ENCODE measurements around the gene WWOX.
"Not testable (repeated sequence)": the region's sequence is repeated elsewhere in the genome, so short reads cannot be mapped to it uniquely, and the experiment has no call there.

Gene WWOX

DNA sequence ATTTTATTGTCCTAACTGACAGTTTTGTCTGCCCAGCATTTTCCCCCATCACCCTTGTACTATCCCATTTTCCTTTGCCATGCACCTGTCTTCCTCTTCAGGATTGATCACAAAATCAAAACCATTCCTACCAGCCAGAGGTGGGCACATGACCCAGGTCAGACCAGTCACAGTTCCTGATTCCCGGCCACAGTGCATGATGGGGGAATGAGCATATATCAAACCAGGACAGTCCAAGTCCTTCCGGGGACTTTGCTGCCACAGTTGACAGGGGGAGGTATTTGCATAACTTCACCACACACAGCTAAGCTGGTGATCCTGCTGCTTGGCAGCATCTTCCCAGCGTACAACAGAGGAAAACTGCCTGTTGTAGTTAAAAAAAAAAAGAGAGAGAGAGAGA, 493.9 kb downstream of the WWOX start:
- DNase-seq, result no peak

- no peak for DNase-seq
Measured at GRCh38 chr16:78594191-78594590, 494.7 kb downstream of the WWOX start.

GRCh38 chr16:78596348-78596995, 497.0 kb downstream of the WWOX start:
- DNase-seq, result no peak

GRCh38 chr16:78596996-78597422, 497.6 kb downstream of the WWOX start:
- DNase-seq, result no peak

- no peak for DNase-seq
Measured at GRCh38 chr16:78597809-78598570, 498.5 kb downstream of the WWOX start.

GRCh38 chr16:78599271-78599670, 499.8 kb downstream of the WWOX start:
- DNase-seq, result no peak

GRCh38 chr16:78604423-78605062, 505.1 kb downstream of the WWOX start:
- not testable (repeated sequence) for DNase-seq

DNA sequence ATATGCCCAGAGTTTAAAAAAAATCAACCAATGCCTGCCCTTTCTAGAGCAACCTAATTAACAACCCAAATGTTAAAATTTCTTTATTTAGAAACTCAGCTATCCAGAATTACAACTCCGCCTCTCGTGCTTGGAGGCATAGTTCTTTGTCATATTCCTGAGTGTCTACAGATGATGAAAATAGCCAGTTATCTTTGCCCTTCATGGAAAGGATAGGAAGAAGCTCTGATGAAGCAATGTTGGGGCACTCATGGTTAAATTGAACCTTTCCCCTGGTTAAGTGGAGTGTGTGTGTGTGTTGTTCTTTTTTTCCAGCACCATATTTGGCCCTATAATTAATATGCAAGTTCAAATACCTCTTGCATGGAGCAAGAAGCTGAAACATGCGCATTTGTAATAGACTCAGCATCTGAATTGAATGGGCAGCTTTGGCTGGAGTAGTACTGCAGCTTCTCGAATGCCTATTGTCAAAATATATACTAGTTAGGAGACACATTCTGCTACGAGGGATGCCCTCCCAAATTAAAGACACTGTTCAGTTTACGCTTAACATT, 506.2 kb downstream of the WWOX start:
- no peak for DNase-seq

- DNase-seq, result no peak
Measured at GRCh38 chr16:78606545-78606944, 507.1 kb downstream of the WWOX start.

DNA sequence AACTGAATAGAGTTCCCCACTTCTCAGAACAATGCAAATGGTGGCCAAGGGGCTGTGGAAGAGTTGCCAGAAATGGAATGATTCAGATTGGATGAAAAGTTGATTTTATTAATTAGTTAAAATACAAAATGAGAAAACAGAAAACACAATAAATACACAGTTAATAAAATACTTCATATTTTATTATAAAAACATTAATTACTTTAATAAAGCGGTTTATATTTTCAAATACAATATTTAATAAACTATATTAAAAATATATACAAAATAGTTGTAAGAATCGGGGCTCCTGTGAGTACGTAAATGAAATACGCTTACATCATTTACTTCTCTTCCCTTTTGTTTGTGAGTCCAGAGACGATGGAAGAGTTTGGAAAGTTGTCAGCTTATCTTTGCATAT, 507.6 kb downstream of the WWOX start:
- no peak for DNase-seq

DNA sequence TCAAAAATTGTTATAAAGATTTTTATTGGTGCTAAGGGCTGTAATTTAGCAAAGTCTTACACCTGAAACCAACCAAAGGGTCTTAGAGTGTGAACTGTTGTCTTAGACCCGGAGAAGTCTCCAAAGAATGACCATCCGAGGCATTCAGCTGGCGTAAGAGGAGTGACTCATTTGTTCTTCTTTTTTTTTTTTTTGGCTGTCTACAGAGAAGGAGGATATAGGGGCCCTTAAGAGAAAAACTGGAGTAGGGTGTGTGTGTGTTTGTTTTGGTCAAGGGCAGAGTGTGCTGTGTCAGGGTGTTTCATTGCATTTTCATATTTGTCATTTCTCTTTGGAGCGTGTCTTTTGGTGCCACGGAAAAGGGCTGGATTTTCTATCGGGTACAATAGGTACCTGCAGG, 508.0 kb downstream of the WWOX start:
- no peak for DNase-seq

DNA sequence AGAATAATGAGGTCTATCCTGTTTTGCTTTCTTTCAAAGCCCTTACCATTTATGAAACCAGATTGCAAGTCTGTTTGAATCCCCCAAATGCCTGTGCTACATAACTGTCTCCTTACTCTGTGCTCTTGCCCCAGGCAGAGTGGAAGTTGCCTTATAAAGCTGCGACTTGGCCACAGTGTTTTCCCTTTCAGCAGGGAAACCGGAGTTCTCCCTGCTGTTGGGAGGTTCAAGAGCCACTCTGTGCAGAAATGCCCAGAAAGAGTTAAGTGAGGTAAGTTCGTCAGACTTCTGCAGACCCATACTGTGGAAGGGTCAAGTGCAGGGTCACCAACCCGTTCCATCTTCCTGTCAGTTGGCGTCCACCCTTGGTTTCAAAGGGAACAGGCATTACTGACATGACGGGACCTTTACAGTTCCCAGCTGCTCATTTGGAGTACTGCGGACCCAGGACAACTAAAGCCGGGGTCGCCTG, 508.9 kb downstream of the WWOX start:
- DNase-seq, result no peak

DNA sequence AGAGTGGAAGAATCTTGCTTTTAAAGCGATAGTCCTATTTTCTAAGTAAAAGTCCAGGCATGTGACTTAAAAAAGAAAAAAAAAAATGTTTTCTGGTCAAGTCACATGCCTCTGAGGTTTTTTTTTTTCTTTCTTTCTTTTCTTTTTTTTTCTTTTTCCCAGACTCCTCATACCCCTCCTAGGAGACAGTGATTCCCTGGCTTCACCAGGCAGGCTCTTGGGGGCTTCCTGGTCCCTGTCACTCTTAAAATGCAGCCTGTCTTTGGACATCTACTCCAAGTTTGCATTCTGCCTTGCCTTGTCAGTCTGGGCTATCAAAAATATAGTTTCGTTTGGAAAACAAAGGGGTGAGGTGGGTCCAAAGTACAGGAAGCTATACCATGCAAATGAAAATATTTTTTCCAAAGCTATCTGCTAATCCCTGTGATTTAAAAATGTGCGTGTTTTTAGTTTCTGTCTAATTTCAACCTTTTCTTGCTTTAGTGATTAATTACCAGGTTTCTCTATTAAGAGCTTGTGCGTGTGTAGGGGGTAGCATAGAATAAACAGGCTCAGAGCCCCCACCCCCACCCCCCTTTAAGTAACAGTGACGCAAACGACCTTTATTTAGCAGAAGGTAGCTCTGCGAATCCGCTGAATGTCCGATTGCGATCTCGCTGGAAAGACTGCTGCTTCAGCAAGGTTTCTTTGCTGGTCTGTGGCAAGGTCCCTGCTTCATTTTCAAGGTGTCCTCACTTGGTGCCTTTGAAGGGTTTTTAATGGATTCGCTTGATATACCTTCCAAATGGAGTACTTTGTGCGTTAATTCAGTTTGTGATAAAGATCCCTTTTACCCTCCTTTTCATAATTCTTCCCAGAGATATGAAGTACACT, 510.2 kb downstream of the WWOX start:
- no peak for DNase-seq

GRCh38 chr16:78611318-78611717, 511.9 kb downstream of the WWOX start:
- no peak for DNase-seq

DNA sequence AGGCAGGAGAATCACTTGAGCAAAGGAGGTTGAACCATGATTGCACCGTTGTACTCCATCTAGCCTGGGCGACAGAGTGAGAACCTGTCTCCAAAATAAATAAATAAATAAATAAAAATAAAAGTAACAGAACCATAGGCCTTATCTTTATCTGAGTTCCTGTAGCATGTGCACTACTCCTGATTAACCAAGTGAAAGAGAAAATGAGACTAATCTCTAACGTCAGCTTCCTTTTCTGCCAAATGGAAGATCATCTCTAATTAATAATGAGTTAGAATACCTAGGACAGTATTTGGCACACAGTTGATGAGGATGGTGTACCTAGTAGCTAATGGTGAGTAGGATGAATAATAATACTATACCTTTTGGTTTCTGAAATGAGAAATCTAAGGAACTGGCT, 520.4 kb downstream of the WWOX start:
- DNase-seq, result no peak

DNA sequence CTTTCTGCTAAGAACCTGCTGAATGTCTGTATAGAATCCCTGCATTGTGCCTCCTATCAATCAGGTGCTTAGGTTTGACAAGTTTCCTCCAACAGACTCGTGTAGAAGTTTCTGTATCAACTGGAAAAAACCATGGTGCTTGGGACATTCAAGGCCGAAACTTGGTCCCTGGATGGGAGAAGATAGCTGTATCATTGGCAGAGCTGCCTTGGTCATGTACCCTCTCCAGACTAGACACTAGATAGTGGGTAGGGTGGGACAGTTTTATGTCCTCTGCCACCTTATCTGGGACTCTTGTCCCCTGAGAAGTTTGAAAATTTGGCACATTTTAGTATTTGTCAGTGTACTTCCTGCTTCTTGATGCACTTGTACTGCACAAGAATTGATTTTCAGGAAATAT, 520.8 kb downstream of the WWOX start:
- no peak for DNase-seq

- DNase-seq, result no peak
Measured at GRCh38 chr16:78623796-78624195, 524.3 kb downstream of the WWOX start.

- DNase-seq, result no peak
Measured at GRCh38 chr16:78624366-78624765, 524.9 kb downstream of the WWOX start.

GRCh38 chr16:78628461-78629045, 529.1 kb downstream of the WWOX start:
- no peak for DNase-seq

GRCh38 chr16:78629173-78629572, 529.7 kb downstream of the WWOX start:
- DNase-seq, result no peak

- no peak for DNase-seq
Measured at GRCh38 chr16:78630102-78630501, 530.6 kb downstream of the WWOX start.

DNA sequence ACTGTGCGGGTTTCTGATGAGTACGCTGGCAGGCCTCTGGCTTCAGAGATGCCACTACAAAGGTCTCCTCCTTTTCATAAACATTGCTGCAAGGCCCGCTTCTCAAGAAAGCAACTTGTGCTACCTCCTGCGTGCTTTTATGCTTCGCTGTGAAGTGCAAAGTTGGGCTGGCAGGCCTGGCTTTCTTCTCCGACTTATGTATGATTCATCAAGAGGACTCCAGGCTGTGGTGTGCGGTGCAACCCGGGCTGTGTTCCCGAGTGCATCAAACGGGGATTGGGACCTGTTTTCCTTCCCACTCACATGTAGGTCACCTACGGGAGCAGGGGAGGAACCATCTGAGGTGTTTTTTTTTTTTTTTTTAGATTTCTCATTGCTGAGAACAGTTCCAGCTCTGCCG, 534.1 kb downstream of the WWOX start:
- no peak for DNase-seq

All from stimulated activated naive CD4-positive, alpha-beta T cell (primary cell).